Stimulated activated CD8-positive, alpha-beta memory T cell treated with anti-CD3 and anti-CD28 coated beads, Interleukin-15, amount 100 ng/mL, for 1 hour (primary cell): ENCODE measurements around the gene IKZF2.
"Not testable (repeated sequence)": the region's sequence is repeated elsewhere in the genome, so short reads cannot be mapped to it uniquely, and the experiment has no call there.

Experiments
- DNase-seq: peaks from one replicate; pipeline ENCODE4 v3.0.0-alpha.2; 2020; ENCODE audit warnings: low read depth

Gene IKZF2

DNA sequence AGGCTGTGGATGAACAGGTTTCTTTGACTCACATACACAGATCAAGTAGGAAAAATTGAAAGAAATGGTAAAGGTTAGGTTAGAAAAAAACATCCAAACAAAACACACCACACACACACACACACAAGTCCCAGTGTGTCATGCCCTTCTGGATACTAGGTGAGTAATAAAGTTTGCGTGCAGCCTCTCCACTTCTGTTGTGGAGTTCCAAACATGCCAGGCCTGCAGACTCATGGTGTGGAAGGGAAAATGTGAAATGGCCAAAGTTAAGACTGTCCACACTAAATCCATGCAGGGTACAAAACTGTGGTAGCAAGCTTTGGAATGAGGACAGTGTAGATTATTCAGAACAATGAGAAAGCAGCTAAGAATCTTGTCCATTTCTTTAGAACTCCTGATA lies 114.6 kb downstream of the IKZF2 start:
- no peak for DNase-seq

DNA sequence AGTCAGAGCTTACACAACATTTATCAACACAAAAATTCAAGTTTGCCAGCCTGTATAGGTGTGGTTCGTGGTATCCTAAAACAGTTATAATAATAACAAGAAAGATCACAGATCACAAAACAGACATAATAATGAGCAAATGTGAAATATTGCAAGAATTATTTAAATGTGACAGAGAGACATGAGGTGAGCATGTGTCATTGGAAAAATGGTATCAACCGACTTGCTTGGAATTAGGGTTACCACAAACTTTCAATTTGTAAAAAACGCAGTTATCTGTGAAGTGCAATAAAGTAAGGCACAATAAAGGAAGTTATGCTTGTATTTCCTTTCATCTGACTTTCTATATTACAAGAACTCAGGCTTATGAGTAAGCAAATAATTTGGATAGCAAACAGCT lies 116.8 kb downstream of the IKZF2 start:
- no peak for DNase-seq

DNA sequence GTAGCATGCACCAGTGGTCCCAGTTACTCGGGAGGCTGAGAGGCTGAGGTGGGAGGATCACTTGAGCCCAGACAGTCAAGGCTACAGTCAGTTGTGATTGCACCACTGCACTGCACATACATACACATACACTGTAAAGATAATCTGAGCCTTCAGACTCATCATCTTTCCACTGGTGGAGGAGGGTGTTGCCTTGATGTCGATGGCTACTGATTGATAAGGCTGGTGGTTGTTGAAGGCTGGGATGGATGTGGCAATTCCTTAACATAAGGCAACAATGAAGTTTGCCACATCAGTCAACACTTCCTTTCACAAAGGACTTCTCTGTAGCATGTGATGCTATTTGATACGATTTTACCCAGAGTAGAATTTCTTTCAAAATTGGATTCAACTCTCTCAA lies 118.8 kb downstream of the IKZF2 start:
- no peak for DNase-seq

DNA sequence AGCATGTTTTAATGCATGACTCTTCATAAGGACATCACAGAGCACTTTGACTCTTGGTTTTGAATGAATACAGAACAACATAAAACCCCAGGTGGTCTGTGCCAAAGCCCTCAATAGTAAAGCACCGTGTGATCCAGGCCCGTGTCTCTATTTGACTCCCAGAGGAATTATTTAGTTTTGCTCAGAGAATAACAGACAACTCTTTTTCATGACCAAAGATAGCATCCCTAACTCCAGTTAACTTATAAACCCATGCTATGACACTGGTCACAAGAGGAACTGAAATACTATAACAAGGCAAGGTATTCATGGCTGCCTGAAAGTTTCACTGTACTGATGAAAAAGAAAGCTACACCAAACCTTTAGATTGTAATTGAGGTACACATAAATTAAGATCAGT lies 128.4 kb downstream of the IKZF2 start:
- DNase-seq, result no peak

GRCh38 chr2:213021971-213022899 lies 129.2 kb downstream of the IKZF2 start:
- no peak for DNase-seq

- not testable (repeated sequence) for DNase-seq
Observed at GRCh38 chr2:213020913-213021312, 130.5 kb downstream of the IKZF2 start.

DNA sequence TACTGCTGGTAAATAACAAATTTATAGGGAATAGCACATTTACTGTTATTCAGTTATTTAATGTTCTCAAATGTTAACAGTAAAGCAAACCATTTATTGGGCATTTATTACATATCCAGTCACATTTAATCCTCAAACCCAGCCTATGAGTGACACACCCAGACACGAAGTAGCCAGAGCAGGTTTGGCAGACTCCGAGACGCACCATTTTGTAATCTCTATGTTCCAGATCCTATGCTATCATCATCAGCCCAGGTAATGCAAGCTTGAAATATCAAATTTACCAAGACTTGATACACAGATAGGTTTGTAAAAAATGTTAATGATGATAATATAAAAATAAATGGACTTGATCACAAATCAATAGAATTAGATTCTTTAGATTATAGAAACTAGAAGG lies 131.1 kb downstream of the IKZF2 start:
- DNase-seq, result no peak

GRCh38 chr2:213019368-213019767 lies 132.0 kb downstream of the IKZF2 start:
- DNase-seq, result no peak

- no peak for DNase-seq
Observed at GRCh38 chr2:213018340-213018901, 133.0 kb downstream of the IKZF2 start.

- no peak for DNase-seq
Observed at GRCh38 chr2:213017404-213017803, 134.0 kb downstream of the IKZF2 start.

DNA sequence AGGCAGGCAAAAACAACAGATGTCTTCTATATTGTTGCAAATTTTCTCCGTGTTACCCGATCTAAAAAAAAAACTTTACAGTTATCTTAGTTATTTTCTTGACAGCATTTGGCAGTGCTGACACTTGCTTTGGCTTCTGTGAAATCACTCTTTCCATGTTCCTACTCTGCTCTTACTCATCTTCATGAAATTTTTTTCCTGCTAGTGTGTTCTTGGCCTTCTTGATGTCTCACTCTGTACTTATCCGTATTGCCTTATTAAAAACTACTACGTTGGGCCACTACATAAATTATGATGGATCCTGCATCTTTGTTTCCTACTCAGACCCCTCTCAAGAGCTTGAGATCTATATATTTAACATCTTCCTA lies 134.4 kb downstream of the IKZF2 start:
- DNase-seq, result no peak

- DNase-seq, result no peak
Observed at GRCh38 chr2:213016166-213016983, 135.0 kb downstream of the IKZF2 start.

DNA sequence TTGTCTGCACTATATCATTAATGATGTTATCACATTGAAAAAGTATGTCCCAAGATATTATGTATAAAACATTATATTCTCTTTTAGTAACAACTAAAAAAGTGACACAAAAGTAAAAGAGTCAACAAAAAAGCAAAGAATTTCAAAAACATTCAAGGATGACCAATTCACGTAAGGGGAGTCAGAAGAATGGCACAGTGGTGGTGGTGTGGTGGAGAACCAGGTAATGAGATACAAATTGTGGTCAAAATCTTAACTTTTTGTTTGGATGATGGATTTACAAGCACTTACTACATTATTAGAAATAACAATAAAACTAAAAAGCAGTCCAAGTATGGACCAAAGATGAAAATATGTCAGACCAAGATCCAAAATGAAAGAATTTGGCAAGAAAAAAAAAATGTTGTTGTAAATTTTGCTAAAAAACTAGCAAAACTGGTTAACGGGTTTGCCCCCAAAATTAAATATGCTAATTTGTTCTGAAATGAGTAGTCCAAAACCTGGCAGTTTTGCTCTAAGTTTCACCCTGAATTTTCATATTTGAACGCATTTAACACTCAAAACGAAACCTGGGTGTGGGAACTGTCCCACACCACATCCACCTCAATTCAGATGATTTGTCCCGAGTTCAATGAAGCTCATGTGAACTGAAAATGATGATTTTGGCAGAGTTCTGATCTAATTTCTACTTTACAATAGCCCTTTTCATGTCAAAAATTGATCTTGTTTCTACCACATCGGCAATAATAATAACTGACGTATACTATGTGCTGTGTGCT lies 135.8 kb downstream of the IKZF2 start:
- DNase-seq, result no peak

- DNase-seq, result no peak
Observed at GRCh38 chr2:213013979-213014378, 137.4 kb downstream of the IKZF2 start.

DNA sequence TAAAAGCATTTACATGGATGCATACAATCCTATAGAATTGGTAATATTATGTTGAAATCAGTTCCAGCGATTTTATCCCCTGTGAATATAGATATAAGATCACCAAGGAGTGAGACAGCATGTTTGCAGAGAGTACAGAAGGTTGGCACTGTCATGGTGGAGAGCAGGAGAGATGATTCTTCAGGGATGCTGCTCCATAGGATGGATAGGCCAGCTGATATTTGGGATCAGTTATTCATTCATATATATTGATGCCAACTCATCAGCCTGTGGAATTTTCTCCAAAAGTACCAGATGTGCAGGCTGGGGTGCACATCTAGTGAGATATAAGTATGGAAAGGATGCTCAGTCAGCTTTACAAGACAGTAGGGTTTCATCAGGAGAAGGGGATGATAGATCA lies 139.9 kb downstream of the IKZF2 start:
- DNase-seq, result no peak

DNA sequence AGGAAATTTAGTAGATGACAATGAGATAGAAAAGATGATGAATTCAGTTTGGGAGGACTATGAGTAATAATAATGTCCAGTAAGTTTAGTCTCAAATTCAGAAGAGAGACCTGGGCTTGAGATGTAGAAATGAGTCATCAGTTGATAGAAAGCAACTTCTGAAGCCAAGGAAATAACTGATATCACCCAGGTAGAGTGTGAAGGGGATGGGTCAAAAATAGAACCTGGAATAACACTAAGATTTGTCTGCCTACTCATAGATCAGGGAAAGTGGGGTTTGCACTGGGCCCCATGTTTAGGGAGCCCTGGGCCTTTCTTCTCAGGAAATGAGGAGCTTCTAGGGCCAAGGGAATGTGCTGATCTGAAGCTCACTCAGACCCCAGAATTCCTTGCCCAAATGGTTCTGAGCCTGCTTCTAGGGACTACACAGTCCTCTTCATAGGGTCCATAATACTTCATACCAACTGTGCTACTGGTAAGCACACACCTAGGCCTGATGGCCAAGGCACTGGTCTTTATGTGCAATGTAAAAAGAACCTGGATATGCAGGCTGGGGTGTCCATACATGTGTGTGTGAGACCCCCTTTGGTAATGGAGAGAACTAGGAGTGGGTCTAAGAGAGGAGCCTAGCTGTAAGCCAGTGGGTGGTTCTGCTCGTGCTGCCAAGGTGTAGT lies 141.2 kb downstream of the IKZF2 start:
- DNase-seq, result no peak

DNA sequence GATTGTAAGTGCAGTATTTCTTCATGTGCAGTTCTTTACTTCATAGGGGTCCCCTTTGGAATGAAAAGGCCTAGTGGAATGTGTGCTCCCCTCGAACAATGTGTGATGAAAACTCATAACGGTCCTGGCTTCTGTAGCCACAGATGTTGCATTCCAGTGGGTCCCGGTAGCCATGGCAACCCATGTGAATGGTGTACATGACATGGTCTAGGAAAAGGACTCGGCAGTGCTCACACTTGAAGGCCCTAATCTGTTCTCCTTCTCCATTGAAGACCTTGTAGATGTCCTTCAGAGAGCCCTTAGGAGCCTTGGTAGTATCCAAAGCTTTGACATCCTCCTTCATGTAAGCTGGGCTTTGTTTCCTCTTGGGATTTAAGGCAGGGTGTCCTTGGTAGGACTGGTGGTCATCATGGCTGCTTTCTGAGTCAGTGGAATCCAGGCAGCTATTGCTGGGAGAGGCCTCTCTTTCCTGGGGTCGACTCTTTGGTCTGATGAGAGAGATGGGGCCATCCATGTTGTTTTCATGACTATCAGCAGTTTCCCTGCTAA lies 144.0 kb downstream of the IKZF2 start:
- DNase-seq, result no peak

GRCh38 chr2:213004197-213004821 lies 147.1 kb downstream of the IKZF2 start:
- no peak for DNase-seq

GRCh38 chr2:213002383-213002782 lies 149.0 kb downstream of the IKZF2 start:
- DNase-seq, result no peak

- no peak for DNase-seq
Observed at GRCh38 chr2:213001297-213001910, 150.0 kb downstream of the IKZF2 start.
